Raji (cell line): ENCODE results near the gene FCHSD2.

ENCODE experiments used
- POLR2A ChIP-seq: IDR thresholded peaks from 2 replicates; pipeline ENCODE4 v1.6.1; 2011; ENCODE audit warnings: low read depth, low read length, control low read depth; ENCODE audit not compliant: insufficient read depth

FCHSD2 gene

GRCh38 chr11:73074319-73074718, 67.8 kb downstream of the FCHSD2 start:
- TF ChIP-seq POLR2A: no peak

- TF ChIP-seq POLR2A: no peak
These were observed 69.1 kb downstream of the FCHSD2 start for GRCh38 chr11:73072935-73073481.

GRCh38 chr11:73070653-73071052, 71.5 kb downstream of the FCHSD2 start:
- TF ChIP-seq POLR2A: no peak

- TF ChIP-seq POLR2A: no peak
These were observed 82.2 kb downstream of the FCHSD2 start for GRCh38 chr11:73059915-73060314.

GRCh38 chr11:73058989-73059674, 83.0 kb downstream of the FCHSD2 start:
- no peak for TF ChIP-seq POLR2A

GRCh38 chr11:73055655-73056354, 86.3 kb downstream of the FCHSD2 start:
- no peak for TF ChIP-seq POLR2A

- no peak for TF ChIP-seq POLR2A
These were observed 87.1 kb downstream of the FCHSD2 start for GRCh38 chr11:73055002-73055401.

GRCh38 chr11:73053964-73054363, 88.2 kb downstream of the FCHSD2 start:
- TF ChIP-seq POLR2A: no peak

GRCh38 chr11:73048446-73048845, 93.7 kb downstream of the FCHSD2 start:
- TF ChIP-seq POLR2A: no peak

GRCh38 chr11:73047773-73048371, 94.2 kb downstream of the FCHSD2 start:
- no peak for TF ChIP-seq POLR2A

GRCh38 chr11:73040046-73040445, 102.1 kb downstream of the FCHSD2 start:
- no peak for TF ChIP-seq POLR2A

- TF ChIP-seq POLR2A: no peak
These were observed 107.3 kb downstream of the FCHSD2 start for GRCh38 chr11:73034777-73035176.

GRCh38 chr11:73034331-73034730, 107.8 kb downstream of the FCHSD2 start:
- TF ChIP-seq POLR2A: no peak

GRCh38 chr11:73030130-73030529, 112.0 kb downstream of the FCHSD2 start:
- TF ChIP-seq POLR2A: no peak

GRCh38 chr11:73029403-73029802, 112.7 kb downstream of the FCHSD2 start:
- TF ChIP-seq POLR2A: no peak

GRCh38 chr11:73028611-73029010, 113.5 kb downstream of the FCHSD2 start:
- no peak for TF ChIP-seq POLR2A
